Keratinocyte (primary cell): Measurements from ENCODE around the gene OR8H1. TPM values are rescaled to one million over a fixed set of nuclear protein-coding genes. Genes with fewer than 3 reads are reported as not detected.

ENCODE experiments used
- DNase-seq: peaks from one replicate; pipeline ENCODE4 v3.0.0-alpha.2; 2011; ENCODE audit warnings: low read depth, missing footprints, low spot score
- FAIRE-seq: peaks from 2 replicates; lab custom pipeline; 2011; peaks lifted over from hg19 to GRCh38; lab: Jason Lieb, UNC
- H2AFZ ChIP-seq: 2 replicates; pipeline ENCODE4 v1.6.0; 2012; ENCODE audit warnings: low read length, control low read depth, inconsistent platforms; ENCODE audit not compliant: control insufficient read depth
- H3K27ac ChIP-seq: 2 replicates; pipeline ENCODE4 v1.5.1; 2011; ENCODE audit warnings: low read length; ENCODE audit not compliant: control insufficient read depth, insufficient read depth
- H3K27me3 ChIP-seq: 3 replicates; pipeline ENCODE4 v1.6.0; 2011; ENCODE audit warnings: low read length; ENCODE audit not compliant: control insufficient read depth, insufficient read depth; ENCODE audit errors: extremely low read depth
- H3K36me3 ChIP-seq, 2 experiments: 2 replicates in 1 of 2; 3 replicates in 1 of 2; pipeline ENCODE4 v1.5.1; 2011; ENCODE audit warnings: low read length in 2 of 2, mild to moderate bottlenecking in 1 of 2; ENCODE audit not compliant: control insufficient read depth in 2 of 2, insufficient read depth in 2 of 2; ENCODE audit errors: extremely low read depth in 1 of 2
- H3K4me1 ChIP-seq: 3 replicates; pipeline ENCODE4 v1.5.1; 2011; ENCODE audit warnings: low read length; ENCODE audit not compliant: control insufficient read depth, insufficient read depth; ENCODE audit errors: extremely low read depth
- H3K4me2 ChIP-seq: 3 replicates; pipeline ENCODE4 v1.6.0; 2011; ENCODE audit warnings: low read depth, low read length; ENCODE audit not compliant: control insufficient read depth, insufficient read depth; ENCODE audit errors: extremely low read depth
- H3K4me3 ChIP-seq, 3 experiments: fragments of 200-600 bp in 1 of 3; sonication (generic) in 1 of 3; 2 replicates in 2 of 3; 3 replicates in 1 of 3; pipeline ENCODE4 v1.5.1; 2011 to 2016; ENCODE audit warnings: low read length in 3 of 3, mild to moderate bottlenecking in 3 of 3, control low read depth in 2 of 3, inconsistent platforms in 1 of 3, low read depth in 1 of 3, mixed read lengths in 1 of 3, mixed run types in 1 of 3, moderate library complexity in 1 of 3; ENCODE audit not compliant: control insufficient read depth in 2 of 3, insufficient read depth in 2 of 3; ENCODE audit errors: extremely low read depth in 1 of 3
- H3K79me2 ChIP-seq: 2 replicates; pipeline ENCODE4 v1.6.0; 2012; ENCODE audit warnings: low read length; ENCODE audit not compliant: control insufficient read depth, insufficient read depth
- H3K9ac ChIP-seq: 3 replicates; pipeline ENCODE4 v1.6.0; 2011; ENCODE audit warnings: low read length; ENCODE audit not compliant: control insufficient read depth, insufficient read depth; ENCODE audit errors: extremely low read depth
- H3K9me1 ChIP-seq: 3 replicates; pipeline ENCODE4 v1.6.0; 2011; ENCODE audit warnings: low read length; ENCODE audit not compliant: control insufficient read depth, insufficient read depth; ENCODE audit errors: extremely low read depth
- H3K9me3 ChIP-seq: 2 replicates; pipeline ENCODE4 v1.5.1; 2012; ENCODE audit warnings: low read depth, low read length; ENCODE audit not compliant: control insufficient read depth
- H4K20me1 ChIP-seq: 3 replicates; pipeline ENCODE4 v1.6.0; 2011; ENCODE audit warnings: low read length; ENCODE audit not compliant: control insufficient read depth, insufficient read depth; ENCODE audit errors: extremely low read depth
- CTCF ChIP-seq, 3 experiments: IDR thresholded peaks in 1 of 3; conservative IDR thresholded peaks in 1 of 3; optimal IDR thresholded peaks in 1 of 3; 2 replicates in 2 of 3; 3 replicates in 1 of 3; pipeline versions ENCODE3 to v1.5.1; 2011; ENCODE audit warnings: low read length in 3 of 3, mild to moderate bottlenecking in 3 of 3, moderate library complexity in 2 of 3, control low read depth in 1 of 3, inconsistent platforms in 1 of 3; ENCODE audit not compliant: insufficient read depth in 2 of 3; ENCODE audit errors: extremely low read depth in 1 of 3
- EZH2 ChIP-seq: IDR thresholded peaks from one replicate; pipeline ENCODE4 v1.6.1; 2012; ENCODE audit warnings: inconsistent platforms, mild to moderate bottlenecking, low read length, moderate library complexity
- dilution Hi-C: fragments of 300-500 bp; cut with MboI; formaldehyde crosslinking; loops from one replicate; pipeline ENCODE4 v1.7.0; 2020; ENCODE audit warnings: low sequenced_read_pairs; ENCODE audit not compliant: extremely low pct_ligation_motif_present
- polyA plus RNA-seq, 5 experiments: library from polyadenylated mRNA; depleted of rRNA in 3 of 5; stranded (reverse) in 3 of 5; stranded (forward) in 1 of 5; unstranded in 1 of 5; fragments of >200 nt; gene quantifications; 1 replicate in 1 of 5; 2 replicates in 3 of 5; 3 replicates in 1 of 5; pipeline versions ENCODE4 v1.2.1 to v1.2.3, GENCODE V29; 2011 to 2012; ENCODE audit warnings: missing spikeins in 2 of 5, low read depth in 1 of 5, low replicate concordance in 1 of 5

OR8H1 gene
- polyA plus RNA-seq, 1 donor (not counting 4 experiments of a cell fraction or from before 2014, with no cell fraction given): not detected

DNA sequence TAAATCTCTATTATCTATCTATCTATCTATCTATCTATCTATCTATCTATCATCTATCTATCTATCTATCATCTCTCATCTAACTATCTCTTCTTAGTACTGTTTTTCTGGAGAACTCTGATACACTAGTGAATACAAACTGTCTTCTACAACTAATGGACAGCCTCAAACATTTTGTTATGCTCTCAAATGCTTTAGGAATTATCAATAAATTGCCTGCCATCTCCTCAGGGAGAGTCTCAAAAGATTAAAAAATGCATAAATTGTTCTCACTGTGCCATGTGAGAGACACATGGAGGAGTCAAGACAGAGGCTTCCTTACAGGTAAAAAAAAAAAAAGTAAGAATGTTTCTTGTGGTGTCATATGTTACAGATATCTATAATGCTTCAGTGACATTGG lies 22.8 kb upstream of the OR8H1 start, which contains the start of gene OR8K3:
OR8K3 (plus strand) TSS at position 301 of the 400 bp plus-strand sequence. CDS start 3,163 bp downstream, outside the sequence.
- Histone ChIP-seq H3K27ac (no peak within 1 kb of the TSS), H3K9me1 (no peaks in the 10 kb centered on the region), H3K4me3 (no peak within 1 kb of the TSS), H3K79me2 (no peaks in the 10 kb centered on the region), H3K27me3 (no peaks in the 10 kb centered on the region), H3K9ac (no peak within 1 kb of the TSS), H3K4me2 (no peak within 1 kb of the TSS), H3K9me3 (peaks cover 2% of the 10 kb centered on the region), H3K36me3 (no peaks in the 10 kb centered on the region), H4K20me1 (no peaks in the 10 kb centered on the region), H2AFZ (no peak within 1 kb of the TSS), H3K4me1 (no peaks in the 10 kb centered on the region)
- dilution Hi-C loops: no loop called here
- DNase-seq (no peak), FAIRE-seq (no peak)
- TF ChIP-seq EZH2 (no peak), CTCF (optimal IDR thresholded peaks at IDR 0.05 in 1 of 3, IDR thresholded peaks at IDR 0.05 in 1 of 3, conservative IDR thresholded peaks at IDR 0.05 in 1 of 3; ENCODE audit: extremely low read depth in 1 of 3, insufficient read depth in 2 of 3, low read length in 3 of 3) (no peak)

- H3K9me3 ChIP-seq: peaks cover 2% of the 10 kb centered on the region
- H3K4me2 ChIP-seq: no peak overlapping the region
- H3K9me1 ChIP-seq: no peaks in the 10 kb centered on the region
- no peaks in the 10 kb centered on the region for H4K20me1 ChIP-seq
- dilution Hi-C loops: no loop called here
- no peaks in the 10 kb centered on the region for H3K79me2 ChIP-seq
- no peak for DNase-seq
- H2AFZ ChIP-seq: no peak overlapping the region
- FAIRE-seq: no peak
- no peak overlapping the region for H3K9ac ChIP-seq
- no peak overlapping the region for H3K4me3 ChIP-seq
- no peak for TF ChIP-seq EZH2
- TF ChIP-seq CTCF (optimal IDR thresholded peaks at IDR 0.05 in 1 of 3, IDR thresholded peaks at IDR 0.05 in 1 of 3, conservative IDR thresholded peaks at IDR 0.05 in 1 of 3; ENCODE audit: extremely low read depth in 1 of 3, insufficient read depth in 2 of 3, low read length in 3 of 3): no peak
- H3K36me3 ChIP-seq: no peaks in the 10 kb centered on the region
- H3K27ac ChIP-seq: no peak overlapping the region
- no peaks in the 10 kb centered on the region for H3K4me1 ChIP-seq
- no peaks in the 10 kb centered on the region for H3K27me3 ChIP-seq
Observed at GRCh38 chr11:56307836-56308235, 15.8 kb upstream of the OR8H1 start.
